Esophagus squamous epithelium (tissue), 4 donors: ENCODE measurements around the gene PDPN.

Experiments
- CTCF ChIP-seq, 6 experiments: fragments of 450-650 bp in 4 of 6; fragments of 200-600 bp in 2 of 6; sonication (generic) in 2 of 6; IDR thresholded peaks; one replicate each; pipeline ENCODE4 v1.5.1; 2016 to 2019; ENCODE audit warnings: antibody characterized with exemption in 6 of 6, mild to moderate bottlenecking in 4 of 6, moderate library complexity in 4 of 6
- POLR2A ChIP-seq, 4 donors: fragments of 450-650 bp; IDR thresholded peaks; one replicate each; pipeline ENCODE4 v1.6.1; 2017; ENCODE audit warnings: antibody characterized with exemption in 4 of 4, mild to moderate bottlenecking in 4 of 4, moderate library complexity in 3 of 4

- TF ChIP-seq CTCF (IDR thresholded peaks at IDR 0.05) = no peak
- TF ChIP-seq POLR2A (IDR thresholded peaks at IDR 0.05) = no peak
Measured at GRCh38 chr1:13620825-13621224, 37.2 kb downstream of the PDPN start.
